Endometrial microvascular endothelial cells (primary cell): ENCODE results near the gene SREBF1. TPM values are rescaled to one million over a fixed set of nuclear protein-coding genes. Genes with fewer than 3 reads are reported as not detected.

ENCODE experiments used
- in situ Hi-C: cut with HindIII; loops from 2 replicates; pipeline ENCODE4 v1.10.0; 2017; ENCODE audit warnings: low sequenced_read_pairs, low pct_unique_long_range_greater_than_20kb; ENCODE audit errors: inconsistent ontology term
- total RNA-seq: library from RNA; depleted of rRNA; stranded (reverse); fragments of >200 nt; gene quantifications from one replicate; pipeline ENCODE4 v1.2.3, GENCODE V29; 2015; ENCODE audit errors: inconsistent ontology term

SREBF1 gene
- 49.8 TPM for total RNA-seq

GRCh38 chr17:17836818-17837379 is at the start of gene SREBF1:
TSS of gene SREBF1 (minus strand) at chr17:17836986. CDS start at chr17:17836817, 169 bp downstream.
- in situ Hi-C loops = no loop called here

- in situ Hi-C loops = loop anchor here (25.0 kb wide), 1 partner anchor 151 kb away; the partner anchor contains the start of genes ATPAF2 and GID4
These were observed 49.4 kb upstream of the SREBF1 start for GRCh38 chr17:17886226-17886625.

- in situ Hi-C loops = loop anchor here (25.0 kb wide), 1 partner anchor 153 kb away; the partner anchor contains the start of genes ATPAF2 and GID4
These were observed 47.9 kb upstream of the SREBF1 start for GRCh38 chr17:17884391-17885357.

GRCh38 chr17:17883801-17884200 is 47.0 kb upstream of the SREBF1 start:
- in situ Hi-C loops = loop anchor here (25.0 kb wide), 1 partner anchor 154 kb away; the partner anchor contains the start of genes ATPAF2 and GID4

GRCh38 chr17:17882082-17882581 is 45.3 kb upstream of the SREBF1 start:
- in situ Hi-C loops = loop anchor here (25.0 kb wide), 1 partner anchor 155 kb away; the partner anchor contains the start of genes ATPAF2 and GID4

- in situ Hi-C loops = loop anchor here (25.0 kb wide), 1 partner anchor 157 kb away; the partner anchor contains the start of genes ATPAF2 and GID4
These were observed 43.9 kb upstream of the SREBF1 start for GRCh38 chr17:17880577-17881196.

GRCh38 chr17:17877529-17878358 is 41.0 kb upstream of the SREBF1 start:
- in situ Hi-C loops = loop anchor here (25.0 kb wide), 1 partner anchor 160 kb away; the partner anchor contains the start of genes ATPAF2 and GID4

GRCh38 chr17:17876959-17877528 is 40.3 kb upstream of the SREBF1 start:
- in situ Hi-C loops = loop anchor here (25.0 kb wide), 1 partner anchor 160 kb away; the partner anchor contains the start of genes ATPAF2 and GID4

GRCh38 chr17:17874478-17874877 is 37.7 kb upstream of the SREBF1 start:
- in situ Hi-C loops = no loop called here

- in situ Hi-C loops = no loop called here
These were observed 36.7 kb upstream of the SREBF1 start for GRCh38 chr17:17873450-17873991.

GRCh38 chr17:17872547-17873345 is 36.0 kb upstream of the SREBF1 start:
- in situ Hi-C loops = no loop called here

- in situ Hi-C loops = no loop called here
These were observed 35.1 kb upstream of the SREBF1 start for GRCh38 chr17:17871913-17872312.

GRCh38 chr17:17870247-17870646 is 33.5 kb upstream of the SREBF1 start:
- in situ Hi-C loops = no loop called here

GRCh38 chr17:17868641-17869522 is 32.1 kb upstream of the SREBF1 start:
- in situ Hi-C loops = no loop called here

GRCh38 chr17:17866897-17867296 is 30.1 kb upstream of the SREBF1 start:
- in situ Hi-C loops = no loop called here

GRCh38 chr17:17866425-17866824 is 29.6 kb upstream of the SREBF1 start:
- in situ Hi-C loops = no loop called here
